IMR-90 (cell line): ENCODE measurements around the gene FGF2. TPM values are rescaled to one million over a fixed set of nuclear protein-coding genes. Genes with fewer than 3 reads are reported as not detected.

Experiments used
- ATAC-seq: fragments of 200-7000 bp; cut with Tn5 transposase; 2 replicates; pipeline ENCODE4 v1.9.1; 2020; ENCODE audit warnings: low read depth, mild to moderate bottlenecking, moderate library complexity
- BruUV-seq: library from RNA; stranded (reverse); fragments of 400-500 nt; replicated peaks from 2 replicates; lab custom pipeline; 2021; lab: Mats Ljungman, UMichigan
- CTCF ChIA-PET: fragments of 300-600 bp; formaldehyde crosslinking; extraction: SDS; loops from one replicate; lab custom pipeline; 2021; ENCODE audit warnings: antibody characterized with exemption; lab: Yijun Ruan, JAX
- POLR2A ChIA-PET: fragments of 300-600 bp; sonication (Branson Sonifier 250); formaldehyde crosslinking; loops from one replicate; lab custom pipeline; 2022; ENCODE audit warnings: antibody characterized with exemption; ENCODE audit not compliant: unreplicated experiment; lab: Charles Lee
- DNase-seq: peaks from one replicate; pipeline ENCODE4 v3.0.0; 2013
- H2AFZ ChIP-seq: replicated peaks from 2 replicates; pipeline ENCODE3; 2013; ENCODE audit warnings: low read length, mild to moderate bottlenecking; ENCODE audit not compliant: poor library complexity
- H2AK5ac ChIP-seq: 2 replicates; pipeline ENCODE4 v1.6.1; 2013; ENCODE audit warnings: low read depth, low read length, inconsistent platforms
- H2AK9ac ChIP-seq: replicated peaks from 2 replicates; pipeline ENCODE3; 2013; ENCODE audit warnings: mild to moderate bottlenecking, low read depth, low read length, moderate library complexity; ENCODE audit not compliant: poor library complexity
- H2BK120ac ChIP-seq: 2 replicates; pipeline ENCODE4 v1.6.1; 2013; ENCODE audit warnings: low read depth, low read length, inconsistent platforms
- H2BK15ac ChIP-seq: 3 replicates; pipeline ENCODE4 v1.6.1; 2013; ENCODE audit warnings: low read depth, low read length, inconsistent platforms
- H2BK20ac ChIP-seq: 2 replicates; pipeline ENCODE4 v1.6.1; 2013; ENCODE audit warnings: low read depth, mild to moderate bottlenecking, inconsistent platforms, low read length, moderate library complexity
- H2BK5ac ChIP-seq: 2 replicates; pipeline ENCODE4 v1.6.1; 2013; ENCODE audit warnings: mild to moderate bottlenecking, low read depth, low read length, inconsistent platforms; ENCODE audit not compliant: poor library complexity, severe bottlenecking
- H3K14ac ChIP-seq: replicated peaks from 2 replicates; pipeline ENCODE4 v1.6.1; 2013; ENCODE audit warnings: low read depth, low read length, inconsistent platforms
- H3K18ac ChIP-seq: 2 replicates; pipeline ENCODE4 v1.6.1; 2013; ENCODE audit warnings: low read depth, low read length, control low read depth
- H3K23ac ChIP-seq: 2 replicates; pipeline ENCODE4 v1.6.1; 2013; ENCODE audit warnings: low read depth, low read length, inconsistent platforms
- H3K27ac ChIP-seq: 2 replicates; pipeline ENCODE4 v1.5.1; 2013; ENCODE audit warnings: mild to moderate bottlenecking, control low read depth, low read length; ENCODE audit not compliant: insufficient read depth
- H3K27me3 ChIP-seq: 2 replicates; pipeline ENCODE4 v1.6.1; 2013; ENCODE audit warnings: low read length; ENCODE audit not compliant: control insufficient read depth, insufficient read depth
- H3K36me3 ChIP-seq: 2 replicates; pipeline ENCODE4 v1.6.1; 2013; ENCODE audit warnings: low read length, mixed read lengths; ENCODE audit not compliant: control insufficient read depth, insufficient read depth
- H3K4ac ChIP-seq: 2 replicates; pipeline ENCODE4 v1.6.1; 2013; ENCODE audit warnings: low read depth, low read length, inconsistent platforms
- H3K4me1 ChIP-seq: 2 replicates; pipeline ENCODE4 v1.6.1; 2013; ENCODE audit warnings: low read length, mixed read lengths; ENCODE audit not compliant: control insufficient read depth, insufficient read depth
- H3K4me2 ChIP-seq: 2 replicates; pipeline ENCODE4 v1.6.1; 2013; ENCODE audit warnings: low read depth, mild to moderate bottlenecking, control low read depth, low read length, moderate library complexity
- H3K4me3 ChIP-seq: 2 replicates; pipeline ENCODE4 v1.5.1; 2013; ENCODE audit warnings: low read depth, mild to moderate bottlenecking, control low read depth, low read length, moderate library complexity; ENCODE audit not compliant: insufficient read depth
- H3K56ac ChIP-seq: 2 replicates; pipeline ENCODE4 v1.6.1; 2013; ENCODE audit warnings: low read length, inconsistent platforms; ENCODE audit not compliant: insufficient read depth; ENCODE audit errors: extremely low read depth
- H3K79me1 ChIP-seq, 2 experiments: 2 replicates each; pipeline ENCODE4 v1.6.1; 2013; ENCODE audit warnings: low read length in 2 of 2, inconsistent platforms in 1 of 2, low read depth in 1 of 2
- H3K9ac ChIP-seq: 2 replicates; pipeline ENCODE4 v1.6.1; 2013; ENCODE audit warnings: low read depth, low read length, control low read depth
- H3K9me1 ChIP-seq: 2 replicates; pipeline ENCODE4 v1.6.1; 2013; ENCODE audit warnings: low read length, inconsistent platforms; ENCODE audit not compliant: insufficient read depth
- H3K9me3 ChIP-seq: 2 replicates; pipeline ENCODE4 v1.6.1; 2013; ENCODE audit warnings: low read length; ENCODE audit not compliant: control insufficient read depth, insufficient read depth
- H4K20me1 ChIP-seq: 2 replicates; pipeline ENCODE4 v1.6.1; 2013; ENCODE audit warnings: low read length, inconsistent platforms; ENCODE audit not compliant: insufficient read depth
- H4K5ac ChIP-seq: 2 replicates; pipeline ENCODE4 v1.6.1; 2013; ENCODE audit warnings: mild to moderate bottlenecking, low read depth, low read length, control low read depth
- H4K8ac ChIP-seq, 2 experiments: 2 replicates each; pipeline ENCODE4 v1.6.1; 2013; ENCODE audit warnings: low read depth in 2 of 2, low read length in 2 of 2, control low read depth in 1 of 2, inconsistent platforms in 1 of 2
- H4K91ac ChIP-seq: 2 replicates; pipeline ENCODE4 v1.6.1; 2013; ENCODE audit warnings: low read depth, low read length, inconsistent platforms; ENCODE audit not compliant: insufficient read depth
- ELK1 ChIP-seq: fragments of 150-350 bp; IDR thresholded peaks from 2 replicates; pipeline ENCODE4 v1.6.1; 2016; ENCODE audit warnings: low read depth, mild to moderate bottlenecking, low read length, moderate library complexity, borderline replicate concordance
- MXI1 ChIP-seq: IDR thresholded peaks from 2 replicates; pipeline ENCODE4 v1.6.1; 2012; ENCODE audit warnings: low read depth, mild to moderate bottlenecking, low read length, moderate library complexity, borderline replicate concordance
- NFE2L2 ChIP-seq: fragments of 150-350 bp; IDR thresholded peaks from 2 replicates; pipeline ENCODE4 v1.6.1; 2016; ENCODE audit warnings: low read depth, mild to moderate bottlenecking, low read length
- POLR2A ChIP-seq: IDR thresholded peaks from 2 replicates; pipeline ENCODE4 v1.6.1; 2012; ENCODE audit warnings: mild to moderate bottlenecking, low read depth, low read length
- RFX5 ChIP-seq: IDR thresholded peaks from 2 replicates; pipeline ENCODE4 v1.8.0; 2012; ENCODE audit warnings: low read depth, mild to moderate bottlenecking, low read length, moderate library complexity
- SMC3 ChIP-seq: fragments of 150-350 bp; IDR thresholded peaks from 2 replicates; pipeline ENCODE4 v1.6.1; 2016; ENCODE audit warnings: low read depth, mild to moderate bottlenecking, antibody characterized with exemption, low read length, moderate library complexity
- WGBS, 2 experiments: methylation state at CpG; one replicate each; pipeline versions ENCODE4 v1.1.5 to v1.1.7; 2013; ENCODE audit warnings: missing lambda C conversion rate in 2 of 2; ENCODE audit not compliant: insufficient read length in 1 of 2; ENCODE audit errors: extremely low coverage in 2 of 2; 5-methylcytosine and 5-hydroxymethylcytosine counted together
- dilution Hi-C: fragments of 300-500 bp; cut with HindIII; formaldehyde crosslinking; loops from one replicate; pipeline ENCODE4 v1.14.3; 2018; ENCODE audit warnings: low sequenced_read_pairs; ENCODE audit not compliant: unreplicated experiment
- in situ Hi-C: fragments of 300-500 bp; cut with MboI; formaldehyde crosslinking; loops from 3 replicates; pipeline ENCODE4 v1.14.3; 2019; ENCODE audit warnings: low sequenced_read_pairs, inconsistent platforms, mixed read lengths
- intact Hi-C: fragments of 100-400 bp; cut with micrococcal nuclease; formaldehyde crosslinking; loops from 2 replicates; pipeline ENCODE4 v1.10.0; 2022
- polyA plus RNA-seq, 3 experiments: library from polyadenylated mRNA; depleted of rRNA; stranded (reverse); fragments of >200 nt; gene quantifications; 2 replicates each; pipeline ENCODE4 v1.2.3, GENCODE V29; 2012; ENCODE audit warnings: low replicate concordance in 1 of 3
- total RNA-seq: library from RNA; depleted of rRNA; stranded (reverse); fragments of >200 nt; gene quantifications from 2 replicates; pipeline ENCODE4 v1.2.3, GENCODE V29; 2012

Gene FGF2
- total and polyA plus RNA-seq, 2 of the 4 experiments (the other 2 are of a cell fraction) = 12.9 to 27.1 TPM

DNA sequence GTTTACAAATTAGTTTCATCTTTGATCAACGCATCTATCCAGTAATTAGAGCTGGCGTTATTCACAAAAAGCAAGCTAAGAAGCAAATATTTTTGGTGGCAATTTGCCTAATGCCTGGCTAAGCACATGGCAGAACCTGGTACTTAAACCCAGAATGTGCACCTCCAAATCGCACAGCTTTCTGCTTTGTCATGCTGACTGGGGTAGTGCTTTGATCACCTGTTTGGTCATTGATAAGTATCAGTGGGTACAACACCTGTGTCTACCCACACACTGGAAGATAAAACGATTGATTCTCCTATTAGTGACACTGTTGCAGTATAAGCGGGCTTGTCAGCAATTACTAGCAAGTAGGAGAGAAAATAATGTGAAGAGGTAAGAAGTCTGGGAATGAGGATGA, 93.8 kb downstream of the FGF2 start:
- Histone ChIP-seq H3K4ac (no peak overlapping the region; the same call in 1 of the 2 replicates), H3K4me1 (peaks cover 2% of the 10 kb centered on the region; the same call in 1 of the 2 replicates), H2BK5ac (no peak overlapping the region), H2AK5ac (no peak overlapping the region), H2BK120ac (peak overlapping the region; percentile 19; the same call in 1 of the 2 replicates), H3K79me1 (peaks cover 16 to 42% of the 10 kb centered on the region in 2 experiments), H3K14ac (no peak overlapping the region), H3K27ac (no peak overlapping the region), H2BK20ac (no peak overlapping the region), H2AFZ (no peak overlapping the region), H4K20me1 (no peaks in the 10 kb centered on the region), H4K8ac (0 out of 4 replicates have a peak overlapping the region, but pooled peaks of 1 of the 2 experiments have one; percentile 25), H3K18ac (no peak overlapping the region), H3K4me3 (no peak overlapping the region), H4K5ac (no peak overlapping the region), H2BK15ac (no peak overlapping the region), H3K9me3 (no peaks in the 10 kb centered on the region), H3K4me2 (no peak overlapping the region), H3K36me3 (no peaks in the 10 kb centered on the region), H3K27me3 (no peaks in the 10 kb centered on the region), H2AK9ac (no peak overlapping the region), H3K9me1 (peaks cover 7% of the 10 kb centered on the region), H3K23ac (peak overlapping the region; percentile 52; the same call in 1 of the 2 replicates), H3K56ac (no peak overlapping the region), H3K9ac (no peak overlapping the region), H4K91ac (no peak overlapping the region)
- dilution Hi-C loops (loop anchor here (25.0 kb wide), 2 partner anchors 158 to 308 kb away; partner anchors contain the start of gene IL21), intact Hi-C loops (no loop called here), in situ Hi-C loops (loop anchor here (5.0 to 25.0 kb wide), 2 partner anchors 318 to 608 kb away; no protein-coding TSS in a partner anchor)
- BruUV-seq = TSS peak; percentile 61
- TF ChIP-seq RFX5 = no peak
- TF ChIP-seq ELK1 = no peak
- TF ChIP-seq NFE2L2 = peak; percentile 30; the same call in 1 of the 2 replicates
- no peak for TF ChIP-seq POLR2A
- TF ChIP-seq MXI1 = no peak
- no peak for TF ChIP-seq SMC3
- ATAC-seq = no peak
- CTCF ChIA-PET = interaction anchor here (0.6 kb wide), 1 partner anchor 1210 kb away, joined by 6 read pairs; no protein-coding TSS in a partner anchor
- no peak for DNase-seq
- no CpG with 5 or more reads among the region's 5 CpGs for WGBS, 2 experiments
- POLR2A ChIA-PET = no interaction called here
